GM12891 (cell line): ENCODE measurements around the gene TLNRD1.

Experiments
- PAX5 ChIP-seq: IDR thresholded peaks from 2 replicates; pipeline ENCODE4 v1.6.1; 2011; ENCODE audit warnings: low read length, moderate library complexity, mild to moderate bottlenecking; ENCODE audit not compliant: insufficient read depth, severe bottlenecking
- POLR2A ChIP-seq: IDR thresholded peaks from 2 replicates; pipeline ENCODE4 v1.6.1; 2011; ENCODE audit warnings: low read depth, low read length, control low read depth
- POLR2AphosphoS5 ChIP-seq: IDR thresholded peaks from 2 replicates; pipeline ENCODE4 v1.6.1; 2011; ENCODE audit warnings: low read depth, low read length, control low read depth
- POU2F2 ChIP-seq: IDR thresholded peaks from 2 replicates; pipeline ENCODE4 v1.6.1; 2011; ENCODE audit warnings: low read depth, mild to moderate bottlenecking, control low read depth, low read length, moderate library complexity
- SPI1 ChIP-seq: IDR thresholded peaks from 2 replicates; pipeline ENCODE4 v1.6.1; 2011; ENCODE audit warnings: low read depth, low read length, control low read depth
- TAF1 ChIP-seq: IDR thresholded peaks from 2 replicates; pipeline ENCODE4 v1.6.1; 2011; ENCODE audit warnings: low read depth, low read length, control low read depth

GRCh38 chr15:81052046-81052445 lies 51.3 kb downstream of the TLNRD1 start:
- TF ChIP-seq TAF1, result no peak
- TF ChIP-seq POLR2AphosphoS5, result no peak
- peak; percentile 93 for TF ChIP-seq SPI1
- TF ChIP-seq POLR2A, result no peak
- no peak for TF ChIP-seq POU2F2
- TF ChIP-seq PAX5, result no peak
